ENCODE results near the gene EMC8. TPM values are rescaled to one million over a fixed set of nuclear protein-coding genes. Genes with fewer than 3 reads are reported as not detected.

The EMC8 gene
- total RNA-seq, 1 donor from 2014 or later, result 22.5 TPM

GRCh38 chr16:85823328-85823920, 24.1 kb upstream of the EMC8 start:
- H3K9me3 ChIP-seq (replicated peaks), result no peaks in the 10 kb centered on the region
- H3K36me3 ChIP-seq, result no peaks in the 10 kb centered on the region
- no peaks in the 10 kb centered on the region for H3K4me1 ChIP-seq
- H3K27ac ChIP-seq (replicated peaks), result no peak overlapping the region
- peaks cover 65% of the 10 kb centered on the region for H3K27me3 ChIP-seq (ENCODE audit: low read depth)
- intact Hi-C loops (cut with micrococcal nuclease), result loop anchor here (2.0 kb wide), 1 partner anchor 193 kb away; no protein-coding TSS in a partner anchor
- no peak for DNase-seq
- no peak for TF ChIP-seq CTCF (IDR thresholded peaks at IDR 0.05; ENCODE audit: borderline replicate concordance)
- H3K4me3 ChIP-seq, result no peak overlapping the region

- Histone ChIP-seq H3K27ac (replicated peaks) (no peak overlapping the region), H3K4me1 (no peaks in the 10 kb centered on the region), H3K9me3 (replicated peaks) (no peaks in the 10 kb centered on the region), H3K27me3 (ENCODE audit: low read depth) (peaks cover 66% of the 10 kb centered on the region), H3K36me3 (no peaks in the 10 kb centered on the region), H3K4me3 (no peak overlapping the region)
- TF ChIP-seq CTCF (IDR thresholded peaks at IDR 0.05; ENCODE audit: borderline replicate concordance), result no peak
- intact Hi-C loops (cut with micrococcal nuclease), result loop anchor here (2.0 kb wide), 1 partner anchor 195 kb away; no protein-coding TSS in a partner anchor
- DNase-seq, result no peak
These were observed 22.8 kb upstream of the EMC8 start for GRCh38 chr16:85822145-85822544.

- Histone ChIP-seq H3K27me3 (ENCODE audit: low read depth) (peaks cover 71% of the 10 kb centered on the region), H3K36me3 (no peaks in the 10 kb centered on the region), H3K4me1 (no peaks in the 10 kb centered on the region), H3K9me3 (replicated peaks) (no peaks in the 10 kb centered on the region), H3K27ac (replicated peaks) (no peak overlapping the region), H3K4me3 (no peak overlapping the region)
- TF ChIP-seq CTCF (IDR thresholded peaks at IDR 0.05; ENCODE audit: borderline replicate concordance), result peak; percentile 97
- intact Hi-C loops (cut with micrococcal nuclease), result loop anchor here (2.0 kb wide), 1 partner anchor 195 kb away; no protein-coding TSS in a partner anchor
- DNase-seq, result peak; percentile 73
These were observed 22.2 kb upstream of the EMC8 start for GRCh38 chr16:85821390-85822135.

- no peak for DNase-seq
- Histone ChIP-seq H3K27me3 (ENCODE audit: low read depth) (peaks cover 73% of the 10 kb centered on the region), H3K4me1 (no peaks in the 10 kb centered on the region), H3K4me3 (no peak overlapping the region), H3K27ac (replicated peaks) (no peak overlapping the region), H3K36me3 (no peaks in the 10 kb centered on the region), H3K9me3 (replicated peaks) (no peaks in the 10 kb centered on the region)
- intact Hi-C loops (cut with micrococcal nuclease), result no loop called here
- TF ChIP-seq CTCF (IDR thresholded peaks at IDR 0.05; ENCODE audit: borderline replicate concordance), result no peak
These were observed 21.4 kb upstream of the EMC8 start for GRCh38 chr16:85820604-85821372.

GRCh38 chr16:85819771-85820170, 20.4 kb upstream of the EMC8 start:
- Histone ChIP-seq H3K36me3 (no peaks in the 10 kb centered on the region), H3K4me3 (no peak overlapping the region), H3K27me3 (ENCODE audit: low read depth) (peaks cover 76% of the 10 kb centered on the region), H3K27ac (replicated peaks) (no peak overlapping the region), H3K4me1 (no peaks in the 10 kb centered on the region), H3K9me3 (replicated peaks) (no peaks in the 10 kb centered on the region)
- intact Hi-C loops (cut with micrococcal nuclease), result no loop called here
- no peak for DNase-seq
- TF ChIP-seq CTCF (IDR thresholded peaks at IDR 0.05; ENCODE audit: borderline replicate concordance), result no peak
